Breast epithelium (tissue), 4 donors: ENCODE data around the gene ATMIN. TPM values are rescaled to one million over a fixed set of nuclear protein-coding genes. Genes with fewer than 3 reads are reported as not detected.

Source experiments
- DNase-seq, 2 donors: peaks; one replicate each; pipeline ENCODE4 v3.0.0-alpha.2; 2019; ENCODE audit warnings: low spot score in 2 of 2
- H3K27ac ChIP-seq, 2 donors: fragments of 200-600 bp; sonication (generic) in 1 of 2; one replicate each; pipeline ENCODE4 v1.5.1; 2016 to 2019; ENCODE audit warnings: mild to moderate bottlenecking in 1 of 2
- H3K27me3 ChIP-seq, 2 donors: fragments of 200-600 bp; sonication (generic) in 1 of 2; one replicate each; pipeline versions ENCODE4 v1.5.1 to v1.6.0; 2017 to 2019; ENCODE audit warnings: control low read depth in 1 of 2, mild to moderate bottlenecking in 1 of 2
- H3K36me3 ChIP-seq: fragments of 200-600 bp; one replicate; pipeline ENCODE4 v1.5.1; 2019
- H3K4me1 ChIP-seq, 2 donors: fragments of 200-600 bp; sonication (generic); one replicate each; pipeline ENCODE4 v1.5.1; 2016 to 2019; ENCODE audit warnings: control low read depth in 1 of 2
- H3K4me3 ChIP-seq, 3 donors: fragments of 200-600 bp; sonication (generic); 1 replicate in 2 of 3; 2 replicates in 1 of 3; pipeline ENCODE4 v1.5.1; 2016 to 2019; ENCODE audit warnings: mild to moderate bottlenecking in 3 of 3, moderate library complexity in 2 of 3
- H3K9me3 ChIP-seq, 2 donors: fragments of 200-600 bp; sonication (generic) in 1 of 2; one replicate each; pipeline ENCODE4 v1.5.1; 2016 to 2019; ENCODE audit warnings: control low read depth in 1 of 2
- POLR2A ChIP-seq: fragments of 450-650 bp; IDR thresholded peaks from one replicate; pipeline ENCODE4 v1.6.1; 2016; ENCODE audit warnings: antibody characterized with exemption, mild to moderate bottlenecking, moderate library complexity
- POLR2AphosphoS5 ChIP-seq, 3 donors: sonication (generic); formaldehyde crosslinking; IDR thresholded peaks; one replicate each; pipeline ENCODE4 v1.6.1; 2017; ENCODE audit warnings: antibody characterized with exemption in 3 of 3
- intact Hi-C: fragments of 100-400 bp; cut with DNase I; formaldehyde crosslinking; loops from one replicate; pipeline ENCODE4 v1.15.1; 2023; ENCODE audit warnings: low total_unique reads
- total RNA-seq, 3 donors: library from RNA; depleted of rRNA; stranded (reverse); fragments of >200 nt; gene quantifications; one replicate each; pipeline ENCODE4 v1.1.0, GENCODE V29; 2016
- TF ChIP-seq, protein P1 (sequence below), 3 donors: fragments of 450-650 bp; IDR thresholded peaks; one replicate each; pipeline ENCODE4 v1.5.1; 2016 to 2017; ENCODE audit warnings: antibody characterized with exemption in 3 of 3, mild to moderate bottlenecking in 3 of 3, moderate library complexity in 3 of 3

ATMIN gene
- total RNA-seq, 3 donors from 2014 or later, result 37.4 to 54.9 (median 42.6) TPM

DNA sequence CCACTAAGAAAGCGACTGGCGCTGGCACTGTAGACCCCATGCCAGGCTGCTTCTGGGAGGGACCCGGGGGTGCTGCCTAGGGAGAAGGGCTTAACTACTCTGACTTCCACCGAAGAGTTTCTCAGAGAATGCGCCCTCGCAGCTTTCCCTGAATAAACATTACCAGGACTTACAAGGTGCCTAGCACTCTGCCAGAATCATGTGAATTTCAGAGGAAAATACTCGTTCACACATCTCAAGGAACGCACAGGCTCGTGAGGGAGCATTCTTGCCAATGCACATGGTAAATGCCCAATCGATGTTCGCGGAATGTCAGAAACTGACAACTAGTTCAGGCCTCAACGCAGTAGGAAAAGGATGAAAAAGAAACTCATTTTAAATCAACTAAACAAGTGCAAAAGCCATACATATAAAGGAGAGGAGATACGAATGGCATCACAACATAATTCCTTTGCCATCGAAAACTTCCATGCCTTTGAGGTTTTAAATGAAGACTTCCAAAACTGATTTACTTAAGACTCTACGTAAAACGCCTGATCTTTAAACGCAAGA, 30.0 kb upstream of the ATMIN start:
- H3K4me1 ChIP-seq, result peaks cover 0 to 4% of the 10 kb centered on the region in 2 donors
- H3K27ac ChIP-seq, result peak overlapping the region; percentile 98 to 99
- H3K36me3 ChIP-seq, result no peaks in the 10 kb centered on the region
- H3K4me3 ChIP-seq, result peak overlapping the region; percentile 93 to 96 (median 95)
- no peaks in the 10 kb centered on the region for H3K9me3 ChIP-seq
- intact Hi-C loops, result no loop called here
- H3K27me3 ChIP-seq, result no peaks in the 10 kb centered on the region
- no peak for TF ChIP-seq POLR2AphosphoS5 (IDR thresholded peaks at IDR 0.05)
- no peak for TF ChIP-seq POLR2A
- TF ChIP-seq, protein P1, sequence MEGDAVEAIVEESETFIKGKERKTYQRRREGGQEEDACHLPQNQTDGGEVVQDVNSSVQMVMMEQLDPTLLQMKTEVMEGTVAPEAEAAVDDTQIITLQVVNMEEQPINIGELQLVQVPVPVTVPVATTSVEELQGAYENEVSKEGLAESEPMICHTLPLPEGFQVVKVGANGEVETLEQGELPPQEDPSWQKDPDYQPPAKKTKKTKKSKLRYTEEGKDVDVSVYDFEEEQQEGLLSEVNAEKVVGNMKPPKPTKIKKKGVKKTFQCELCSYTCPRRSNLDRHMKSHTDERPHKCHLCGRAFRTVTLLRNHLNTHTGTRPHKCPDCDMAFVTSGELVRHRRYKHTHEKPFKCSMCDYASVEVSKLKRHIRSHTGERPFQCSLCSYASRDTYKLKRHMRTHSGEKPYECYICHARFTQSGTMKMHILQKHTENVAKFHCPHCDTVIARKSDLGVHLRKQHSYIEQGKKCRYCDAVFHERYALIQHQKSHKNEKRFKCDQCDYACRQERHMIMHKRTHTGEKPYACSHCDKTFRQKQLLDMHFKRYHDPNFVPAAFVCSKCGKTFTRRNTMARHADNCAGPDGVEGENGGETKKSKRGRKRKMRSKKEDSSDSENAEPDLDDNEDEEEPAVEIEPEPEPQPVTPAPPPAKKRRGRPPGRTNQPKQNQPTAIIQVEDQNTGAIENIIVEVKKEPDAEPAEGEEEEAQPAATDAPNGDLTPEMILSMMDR (IDR thresholded peaks at IDR 0.05), result no peak
- DNase-seq, result no peak

DNA sequence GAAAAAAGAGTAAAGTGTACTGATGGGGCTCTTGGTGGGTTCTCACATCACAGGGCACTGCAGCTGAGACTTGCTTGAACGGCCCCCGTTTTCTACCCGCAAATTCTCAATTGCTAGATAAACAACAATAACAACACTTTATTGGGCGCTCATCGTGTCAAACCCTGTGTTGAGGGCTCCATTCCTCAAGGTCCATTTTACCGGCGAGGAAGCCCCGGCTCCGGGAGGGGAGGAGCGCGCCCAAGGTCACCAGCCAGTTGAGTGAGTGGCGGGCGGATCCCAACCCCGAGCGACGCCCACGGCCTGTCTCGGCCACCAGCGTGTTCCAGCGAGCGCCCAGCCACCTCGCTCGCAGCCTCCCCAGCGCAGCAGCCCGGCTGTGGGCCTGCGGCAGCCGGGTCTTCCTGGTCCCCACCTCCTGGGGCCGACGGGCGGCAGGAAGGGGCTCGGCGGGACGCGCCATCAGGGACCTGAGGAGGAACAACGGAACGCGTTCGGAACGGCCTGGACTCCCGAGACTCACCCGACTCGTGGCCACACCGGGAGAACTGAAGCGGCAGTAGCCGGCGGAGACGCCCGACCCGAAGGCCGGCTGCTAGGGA, 29.3 kb upstream of the ATMIN start:
- Histone ChIP-seq H3K36me3 (no peaks in the 10 kb centered on the region), H3K27ac (peak overlapping the region; percentile 98 to 99), H3K27me3 (no peaks in the 10 kb centered on the region), H3K4me3 (peak overlapping the region; percentile 93 to 96 (median 95)), H3K4me1 (peaks cover 0 to 4% of the 10 kb centered on the region in 2 donors), H3K9me3 (no peaks in the 10 kb centered on the region)
- TF ChIP-seq POLR2A, result no peak
- TF ChIP-seq, protein P1 (IDR thresholded peaks at IDR 0.05), result no peak
- no peak for TF ChIP-seq POLR2AphosphoS5 (IDR thresholded peaks at IDR 0.05)
- intact Hi-C loops, result no loop called here
- DNase-seq, result peak; percentile 61 to 72

DNA sequence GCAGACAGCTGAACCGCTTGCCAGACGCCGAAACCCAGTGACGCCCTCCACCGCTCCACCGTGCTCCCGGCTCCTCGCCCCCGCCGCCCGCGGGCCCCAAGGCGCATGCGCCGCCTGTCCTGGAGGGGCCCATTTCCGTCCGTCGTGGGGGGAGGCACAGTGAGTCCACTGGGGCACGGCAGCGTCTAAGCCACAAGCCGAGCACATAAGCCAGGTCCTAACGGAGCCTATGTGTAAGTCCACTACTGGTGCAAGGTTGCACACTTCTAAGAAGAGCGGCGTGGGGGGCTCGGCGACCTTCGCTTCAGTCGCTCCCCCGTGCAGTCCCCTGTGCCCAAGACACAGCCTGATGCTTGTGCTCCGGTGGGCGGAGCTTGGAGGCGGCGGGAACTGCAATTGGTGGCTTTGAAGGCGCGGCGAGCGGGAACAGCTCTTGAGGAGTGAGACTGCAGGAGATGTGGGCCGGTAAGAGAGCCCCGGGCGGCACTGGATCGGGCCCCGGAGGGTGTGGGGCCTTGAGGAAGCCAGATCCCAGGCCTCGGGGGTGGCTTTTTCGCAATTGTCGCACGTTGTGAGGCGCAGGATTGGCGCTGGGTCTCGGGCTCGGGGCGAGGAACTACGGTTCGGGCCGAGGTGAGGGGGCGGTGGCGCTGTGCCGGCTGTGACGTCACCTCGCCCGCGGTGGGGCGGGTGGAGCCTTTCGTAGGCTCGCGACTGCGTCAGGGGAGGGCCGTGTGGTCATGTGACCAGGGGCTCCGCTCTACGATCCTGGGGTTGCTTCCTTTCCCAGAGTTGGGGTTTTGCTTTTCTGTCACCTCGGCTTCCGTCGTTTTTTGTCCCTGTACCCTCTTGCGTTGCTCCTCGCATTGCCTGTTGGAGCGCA, 28.6 kb upstream of the ATMIN start, which contains the start of the genes CENPN and CMC2:
TSS of gene CENPN (plus strand) at position 402 of the 883 bp plus-strand sequence. CDS start 4,726 bp downstream, outside the sequence.
TSS of gene CMC2 (minus strand) at position 73 of the 883 bp plus-strand sequence. CDS start 9,491 bp downstream, outside the sequence.
- Histone ChIP-seq H3K27ac (peak within 1 kb of the TSS; percentile 98 to 99), H3K27me3 (no peaks in the 10 kb centered on the region), H3K9me3 (no peaks in the 10 kb centered on the region), H3K4me3 (peak within 1 kb of the TSS; percentile 93 to 96 (median 95)), H3K4me1 (peaks cover 0 to 4% of the 10 kb centered on the region in 2 donors), H3K36me3 (no peaks in the 10 kb centered on the region)
- DNase-seq, result peak; percentile 99
- TF ChIP-seq POLR2AphosphoS5 (IDR thresholded peaks at IDR 0.05) (peak; percentile 65 to 87 (median 81)), POLR2A (peak; percentile 46)
- TF ChIP-seq, protein P1 (IDR thresholded peaks at IDR 0.05), result no peak
- intact Hi-C loops, result no loop called here

DNA sequence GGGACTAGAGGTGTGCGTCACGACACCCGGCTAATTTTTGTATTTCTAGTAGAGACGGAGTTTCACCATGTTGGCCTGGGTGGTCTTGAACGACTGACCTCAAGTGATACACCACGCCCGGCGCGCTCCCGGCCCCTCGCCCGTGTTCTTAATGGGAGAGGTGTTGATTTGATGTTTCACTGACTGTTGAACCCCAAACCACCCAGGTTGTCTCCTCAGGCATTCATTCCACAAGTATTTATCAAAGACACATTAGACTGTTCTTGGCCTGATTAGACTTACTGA, 27.2 kb upstream of the ATMIN start:
- no peak overlapping the region for H3K27ac ChIP-seq
- no peak for TF ChIP-seq POLR2A
- TF ChIP-seq, protein P1 (IDR thresholded peaks at IDR 0.05), result no peak
- no peak for TF ChIP-seq POLR2AphosphoS5 (IDR thresholded peaks at IDR 0.05)

More for the DNA sequence above, 27.2 kb upstream of the ATMIN start:
- H3K4me3 ChIP-seq, result peak overlapping the region in 2 of 3 donors; percentile 95 to 96
- intact Hi-C loops, result no loop called here
- H3K27me3 ChIP-seq, result no peaks in the 10 kb centered on the region
- DNase-seq, result no peak
- peaks cover 0 to 4% of the 10 kb centered on the region in 2 donors for H3K4me1 ChIP-seq
- no peaks in the 10 kb centered on the region for H3K9me3 ChIP-seq
- H3K36me3 ChIP-seq, result no peaks in the 10 kb centered on the region
